Esophagus squamous epithelium (tissue), 5 donors: Measurements from ENCODE around the gene ZNF474. TPM values are rescaled to one million over a fixed set of nuclear protein-coding genes. Genes with fewer than 3 reads are reported as not detected.
A peak's percentile ranks its signal among the peaks of the same experiment; 100 is the strongest.

Experiments
- DNase-seq: peaks from one replicate; lab custom pipeline; 2025; lab: John Stamatoyannopoulos, UW
- H3K27ac ChIP-seq, 4 donors: fragments of 200-600 bp; sonication (generic); one replicate each; pipeline ENCODE4 v1.5.1; 2016 to 2019; ENCODE audit warnings: mild to moderate bottlenecking in 1 of 4
- H3K27me3 ChIP-seq, 4 donors: fragments of 200-600 bp; sonication (generic); 1 replicate in 3 of 4; 2 replicates in 1 of 4; pipeline versions ENCODE4 v1.5.1 to v1.6.0; 2017 to 2021; ENCODE audit warnings: antibody characterized with exemption in 1 of 4
- H3K36me3 ChIP-seq, 3 donors: fragments of 200-600 bp; sonication (generic); one replicate each; pipeline ENCODE4 v1.5.1; 2016 to 2019
- H3K4me1 ChIP-seq, 3 donors: fragments of 200-600 bp; sonication (generic); one replicate each; pipeline ENCODE4 v1.5.1; 2017 to 2019
- H3K4me3 ChIP-seq, 4 donors: fragments of 200-600 bp; sonication (generic); 1 replicate in 3 of 4; 2 replicates in 1 of 4; pipeline ENCODE4 v1.5.1; 2016 to 2019; ENCODE audit warnings: mild to moderate bottlenecking in 2 of 4, moderate library complexity in 1 of 4
- H3K9me3 ChIP-seq, 3 donors: fragments of 200-600 bp; sonication (generic); one replicate each; pipeline ENCODE4 v1.5.1; 2016 to 2019
- CTCF ChIP-seq, 6 experiments: fragments of 450-650 bp in 4 of 6; fragments of 200-600 bp in 2 of 6; sonication (generic) in 2 of 6; IDR thresholded peaks; one replicate each; pipeline ENCODE4 v1.5.1; 2016 to 2019; ENCODE audit warnings: antibody characterized with exemption in 6 of 6, mild to moderate bottlenecking in 4 of 6, moderate library complexity in 4 of 6
- POLR2A ChIP-seq, 4 donors: fragments of 450-650 bp; IDR thresholded peaks; one replicate each; pipeline ENCODE4 v1.6.1; 2017; ENCODE audit warnings: antibody characterized with exemption in 4 of 4, mild to moderate bottlenecking in 4 of 4, moderate library complexity in 3 of 4
- WGBS, 2 donors: methylation state at CpG; one replicate each; pipeline ENCODE4 v1.1.5; 2018; 5-methylcytosine and 5-hydroxymethylcytosine counted together
- intact Hi-C: fragments of 100-400 bp; cut with DNase I; formaldehyde crosslinking; loops from one replicate; pipeline ENCODE4 v1.15.0; 2022
- total RNA-seq, 4 donors: library from RNA; depleted of rRNA; stranded (reverse); fragments of >200 nt; gene quantifications; one replicate each; pipeline ENCODE4 v1.1.0, GENCODE V29; 2016
- donor health status: DM: yes; HTN: yes; CAD: no.

ZNF474 gene
- total RNA-seq, 4 donors from 2014 or later: 0.18 to 0.57 TPM; not detected in 2

GRCh38 chr5:122164831-122165558, 35.6 kb downstream of the ZNF474 start:
- Histone ChIP-seq H3K27me3 (no peaks in the 10 kb centered on the region), H3K4me1 (peaks cover 24 to 68% (median 38%) of the 10 kb centered on the region in 3 donors), H3K4me3 (no peak overlapping the region), H3K36me3 (no peaks in the 10 kb centered on the region), H3K27ac (peak overlapping the region; percentile 73 to 89 (median 84)), H3K9me3 (no peaks in the 10 kb centered on the region)
- intact Hi-C loops: no loop called here
- WGBS, 2 donors: 41 to 47% methylated on average over 3 of the region's 3 CpGs
- DNase-seq: no peak
- TF ChIP-seq POLR2A (IDR thresholded peaks at IDR 0.05) (no peak), CTCF (IDR thresholded peaks at IDR 0.05) (no peak)

- no peak for DNase-seq
- Histone ChIP-seq H3K27me3 (no peaks in the 10 kb centered on the region), H3K36me3 (no peaks in the 10 kb centered on the region), H3K4me1 (peaks cover 24 to 72% (median 38%) of the 10 kb centered on the region in 3 donors), H3K4me3 (no peak overlapping the region), H3K9me3 (no peaks in the 10 kb centered on the region), H3K27ac (peak overlapping the region; percentile 73 to 89 (median 84))
- TF ChIP-seq CTCF (IDR thresholded peaks at IDR 0.05) (no peak), POLR2A (IDR thresholded peaks at IDR 0.05) (no peak)
- intact Hi-C loops: no loop called here
- 55 to 61% methylated on average over 3 of the region's 3 CpGs for WGBS, 2 donors
Observed at GRCh38 chr5:122165559-122166078, 36.3 kb downstream of the ZNF474 start.

GRCh38 chr5:122169350-122170103, 40.2 kb downstream of the ZNF474 start:
- DNase-seq: no peak
- H3K36me3 ChIP-seq: no peaks in the 10 kb centered on the region
- H3K4me1 ChIP-seq: peaks cover 12 to 55% (median 14%) of the 10 kb centered on the region in 3 donors
- H3K9me3 ChIP-seq: no peaks in the 10 kb centered on the region
- H3K27me3 ChIP-seq: no peaks in the 10 kb centered on the region
- intact Hi-C loops: no loop called here
- no peak overlapping the region for H3K4me3 ChIP-seq
- 95% methylated on average over 4 of the region's 4 CpGs for WGBS, 2 donors
- TF ChIP-seq CTCF (IDR thresholded peaks at IDR 0.05): no peak
- no peak for TF ChIP-seq POLR2A (IDR thresholded peaks at IDR 0.05)
- H3K27ac ChIP-seq: no peak overlapping the region

GRCh38 chr5:122170620-122171019, 41.3 kb downstream of the ZNF474 start:
- TF ChIP-seq POLR2A (IDR thresholded peaks at IDR 0.05) (no peak), CTCF (IDR thresholded peaks at IDR 0.05) (no peak)
- Histone ChIP-seq H3K36me3 (no peaks in the 10 kb centered on the region), H3K27me3 (no peaks in the 10 kb centered on the region), H3K27ac (no peak overlapping the region), H3K4me1 (peaks cover 3 to 44% (median 4%) of the 10 kb centered on the region in 3 donors), H3K9me3 (no peaks in the 10 kb centered on the region), H3K4me3 (no peak overlapping the region)
- WGBS, 2 donors: 27 to 47% methylated on average over 4 of the region's 4 CpGs
- DNase-seq: no peak
- intact Hi-C loops: no loop called here

- H3K9me3 ChIP-seq: no peaks in the 10 kb centered on the region
- TF ChIP-seq CTCF (IDR thresholded peaks at IDR 0.05) (no peak), POLR2A (IDR thresholded peaks at IDR 0.05) (no peak)
- intact Hi-C loops: no loop called here
- no peaks in the 10 kb centered on the region for H3K27me3 ChIP-seq
- H3K4me1 ChIP-seq: peaks cover 0 to 31% (median 0%) of the 10 kb centered on the region in 3 donors
- DNase-seq: no peak
- no peak overlapping the region for H3K4me3 ChIP-seq
- no peak overlapping the region for H3K27ac ChIP-seq
- no peaks in the 10 kb centered on the region for H3K36me3 ChIP-seq
- 17 to 39% methylated on average over 1 of the region's 1 CpG for WGBS, 2 donors
Observed at GRCh38 chr5:122172207-122172606, 42.9 kb downstream of the ZNF474 start.
